Caco-2 (cell line): ENCODE results near the gene VLDLR. TPM values are rescaled to one million over a fixed set of nuclear protein-coding genes. Genes with fewer than 3 reads are reported as not detected.
"Not testable (repeated sequence)": the region's sequence is repeated elsewhere in the genome, so short reads cannot be mapped to it uniquely, and the experiment has no call there.

Source experiments
- BruUV-seq: library from RNA; stranded (reverse); fragments of 400-500 nt; replicated peaks from 2 replicates; lab custom pipeline; 2021; lab: Mats Ljungman, UMichigan
- CTCF ChIA-PET: fragments of 300-600 bp; sonication (Branson Sonifier 250); formaldehyde crosslinking; loops from one replicate; lab custom pipeline; 2022; ENCODE audit warnings: antibody characterized with exemption; lab: Charles Lee
- POLR2A ChIA-PET: fragments of 300-600 bp; sonication (Branson Sonifier 250); formaldehyde crosslinking; loops from one replicate; lab custom pipeline; 2022; ENCODE audit warnings: antibody characterized with exemption; lab: Charles Lee
- DNase-seq, 2 experiments: peaks; one replicate each; pipeline versions ENCODE4 v3.0.0 to v3.0.0-alpha.2; 2020 to 2022
- H3K27me3 ChIP-seq: replicated peaks from 2 replicates; pipeline ENCODE4 v1.6.0; 2011; ENCODE audit warnings: low read length; ENCODE audit not compliant: control insufficient read depth, insufficient read depth
- H3K36me3 ChIP-seq: 2 replicates; pipeline ENCODE4 v1.5.1; 2011; ENCODE audit warnings: low read length; ENCODE audit not compliant: control insufficient read depth, insufficient read depth
- H3K4me1 ChIP-seq: fragments of 250-450 bp; sonication (Bioruptor Pico); 2 replicates; pipeline ENCODE4 v1.5.1; 2020; ENCODE audit warnings: mild to moderate bottlenecking
- H3K4me3 ChIP-seq: 2 replicates; pipeline ENCODE4 v1.5.1; 2011; ENCODE audit warnings: low read depth, mild to moderate bottlenecking, control low read depth, low read length
- H3K9me3 ChIP-seq: fragments of 250-450 bp; sonication (Bioruptor Pico); 2 replicates; pipeline ENCODE4 v1.5.1; 2020; ENCODE audit warnings: mild to moderate bottlenecking, moderate library complexity
- H3K27ac Mint-ChIP-seq: one replicate; pipeline ENCODE4 v1.8.0; 2022; ENCODE audit warnings: mixed read lengths; ENCODE audit not compliant: unreplicated experiment
- H3K27me3 Mint-ChIP-seq: one replicate; pipeline ENCODE4 v1.8.0; 2022; ENCODE audit warnings: mixed read lengths; ENCODE audit not compliant: insufficient read depth, unreplicated experiment
- H3K36me3 Mint-ChIP-seq: one replicate; pipeline ENCODE4 v1.8.0; 2022; ENCODE audit warnings: mild to moderate bottlenecking, mixed read lengths; ENCODE audit not compliant: insufficient read depth, unreplicated experiment
- H3K4me1 Mint-ChIP-seq: one replicate; pipeline ENCODE4 v1.8.0; 2022; ENCODE audit warnings: low read depth, mixed read lengths; ENCODE audit not compliant: unreplicated experiment
- H3K4me3 Mint-ChIP-seq: one replicate; pipeline ENCODE4 v1.8.0; 2022; ENCODE audit warnings: mild to moderate bottlenecking, moderate library complexity, mixed read lengths; ENCODE audit not compliant: unreplicated experiment
- H3K9me3 Mint-ChIP-seq: one replicate; pipeline ENCODE4 v1.8.0; 2022; ENCODE audit warnings: mixed read lengths; ENCODE audit not compliant: unreplicated experiment
- CTCF ChIP-seq, 2 experiments: fragments of 200-600 bp in 1 of 2; IDR thresholded peaks; 1 replicate in 1 of 2; 2 replicates in 1 of 2; pipeline versions ENCODE4 v1.5.1 to v1.8.0; 2011 to 2022; ENCODE audit warnings: antibody characterized with exemption in 1 of 2, control low read depth in 1 of 2, inconsistent platforms in 1 of 2, low read depth in 1 of 2, low read length in 1 of 2, mild to moderate bottlenecking in 1 of 2, moderate library complexity in 1 of 2; ENCODE audit not compliant: insufficient read depth in 1 of 2, severe bottlenecking in 1 of 2, unreplicated experiment in 1 of 2
- intact Hi-C: fragments of 100-400 bp; cut with micrococcal nuclease; formaldehyde crosslinking; loops from one replicate; pipeline ENCODE4 v1.10.0; 2022; ENCODE audit not compliant: unreplicated experiment
- total RNA-seq: library from RNA; stranded (reverse); gene quantifications from 2 replicates; pipeline ENCODE4 v1.2.3, GENCODE V29; 2022

VLDLR gene
- total RNA-seq, 1 experiment from 2014 or later, result 42.3 TPM

- TF ChIP-seq CTCF (IDR thresholded peaks at IDR 0.05; ENCODE audit: insufficient read depth in 1 of 2, low read depth in 1 of 2, low read length in 1 of 2, severe bottlenecking in 1 of 2, unreplicated experiment in 1 of 2), result no peak
- H3K27me3 Mint-ChIP-seq, result no peaks in the 10 kb centered on the region
- intact Hi-C loops, result no loop called here
- H3K4me3 ChIP-seq, result no peak overlapping the region
- ChIA-PET CTCF (no interaction called here), POLR2A (no interaction called here)
- H3K9me3 Mint-ChIP-seq, result no peaks in the 10 kb centered on the region
- H3K4me1 ChIP-seq, result no peaks in the 10 kb centered on the region
- no peak for DNase-seq
- no peaks in the 10 kb centered on the region for H3K9me3 ChIP-seq
- H3K36me3 Mint-ChIP-seq, result no peaks in the 10 kb centered on the region
- no peak overlapping the region for H3K27ac Mint-ChIP-seq
- H3K4me1 Mint-ChIP-seq, result no peaks in the 10 kb centered on the region
- H3K27me3 ChIP-seq, result no peaks in the 10 kb centered on the region
- BruUV-seq, result no TSS peak
- H3K36me3 ChIP-seq, result no peaks in the 10 kb centered on the region
- H3K4me3 Mint-ChIP-seq, result no peak overlapping the region
These were observed 79.4 kb downstream of the VLDLR start for GRCh38 chr9:2700909-2701550.

DNA sequence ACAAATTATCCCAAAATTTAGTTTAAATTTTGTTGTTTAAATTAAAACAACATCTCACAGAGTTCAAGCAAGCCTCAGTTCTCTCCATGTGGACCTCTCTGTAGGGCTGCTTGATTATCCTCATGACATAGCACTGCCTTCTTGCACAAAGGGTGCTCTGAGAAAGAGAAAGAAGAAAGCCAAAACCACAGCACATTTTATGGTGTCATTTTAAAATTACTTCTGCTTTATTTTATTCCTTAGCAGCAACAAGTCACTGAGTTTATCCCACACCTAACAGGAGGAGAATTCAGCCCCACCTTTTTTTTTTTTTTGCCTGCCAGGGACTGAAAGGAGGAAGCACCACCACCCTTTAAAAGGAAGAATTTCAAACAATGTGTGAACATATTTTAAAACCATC, 82.9 kb downstream of the VLDLR start:
- POLR2A ChIA-PET, result no interaction called here
- BruUV-seq, result no TSS peak
- no peaks in the 10 kb centered on the region for H3K9me3 ChIP-seq
- Mint-ChIP-seq H3K27ac (no peak overlapping the region), H3K4me3 (no peak overlapping the region), H3K27me3 (no peaks in the 10 kb centered on the region), H3K9me3 (no peaks in the 10 kb centered on the region), H3K4me1 (no peaks in the 10 kb centered on the region), H3K36me3 (no peaks in the 10 kb centered on the region)
- DNase-seq, result no peak
- no peaks in the 10 kb centered on the region for H3K4me1 ChIP-seq
- CTCF ChIA-PET, result no interaction called here
- H3K4me3 ChIP-seq, result no peak overlapping the region
- H3K36me3 ChIP-seq, result no peaks in the 10 kb centered on the region
- no peaks in the 10 kb centered on the region for H3K27me3 ChIP-seq
- intact Hi-C loops, result no loop called here
- no peak for TF ChIP-seq CTCF (IDR thresholded peaks at IDR 0.05; ENCODE audit: insufficient read depth in 1 of 2, low read depth in 1 of 2, low read length in 1 of 2, severe bottlenecking in 1 of 2, unreplicated experiment in 1 of 2)

GRCh38 chr9:2707256-2707655, 85.7 kb downstream of the VLDLR start:
- H3K4me3 ChIP-seq, H3K4me3 Mint-ChIP-seq, H3K4me1 ChIP-seq, POLR2A ChIA-PET, DNase-seq, H3K36me3 Mint-ChIP-seq, H3K9me3 Mint-ChIP-seq, H3K27me3 Mint-ChIP-seq, CTCF ChIA-PET, intact Hi-C loops, H3K27ac Mint-ChIP-seq, H3K4me1 Mint-ChIP-seq, H3K36me3 ChIP-seq, H3K9me3 ChIP-seq, H3K27me3 ChIP-seq, BruUV-seq: not testable (repeated sequence)

Other genes with a start within 250 kb of the VLDLR start
- gene KCNV2, start 95.7 kb downstream of the VLDLR start, total RNA-seq, result not detected in 2 replicates
- 64.2 and 65.4 TPM in 2 replicates for gene PUM3, start 222.3 kb downstream of the VLDLR start, total RNA-seq